Neuronal stem cell (in vitro differentiated cells): ENCODE results near the gene NPHP4.

Experiments
- DNase-seq: peaks from one replicate; pipeline ENCODE4 v3.0.0-alpha.2; 2013; ENCODE audit warnings: low spot score
- H2AFZ ChIP-seq: one replicate; pipeline ENCODE4 v1.6.1; 2013; ENCODE audit warnings: mild to moderate bottlenecking, low read length, inconsistent platforms
- H2AK5ac ChIP-seq: 2 replicates; pipeline ENCODE4 v1.6.1; 2013; ENCODE audit warnings: low read depth, mild to moderate bottlenecking, inconsistent platforms, low read length, moderate library complexity, mixed read lengths
- H2BK120ac ChIP-seq: 2 replicates; pipeline ENCODE4 v1.6.1; 2013; ENCODE audit warnings: low read depth, mild to moderate bottlenecking, inconsistent platforms, low read length, moderate library complexity, mixed read lengths
- H2BK12ac ChIP-seq: one replicate; pipeline ENCODE4 v1.6.1; 2013; ENCODE audit warnings: low read length, inconsistent platforms
- H2BK15ac ChIP-seq: 2 replicates; pipeline ENCODE4 v1.6.1; 2013; ENCODE audit warnings: mild to moderate bottlenecking, low read length, inconsistent platforms, mixed read lengths
- H2BK5ac ChIP-seq: one replicate; pipeline ENCODE4 v1.6.1; 2013; ENCODE audit warnings: inconsistent platforms, mild to moderate bottlenecking, low read length, moderate library complexity
- H3K14ac ChIP-seq: one replicate; pipeline ENCODE4 v1.6.1; 2013; ENCODE audit warnings: low read length, inconsistent platforms
- H3K18ac ChIP-seq: 2 replicates; pipeline ENCODE4 v1.6.1; 2013; ENCODE audit warnings: low read length, inconsistent platforms
- H3K23ac ChIP-seq: 2 replicates; pipeline ENCODE4 v1.6.1; 2013; ENCODE audit warnings: low read depth, mild to moderate bottlenecking, mixed read lengths, low read length, inconsistent platforms; ENCODE audit not compliant: poor library complexity
- H3K27ac ChIP-seq: replicated peaks from 3 replicates; pipeline ENCODE4 v1.5.1; 2013; ENCODE audit warnings: low read length, inconsistent platforms
- H3K27me3 ChIP-seq, 3 experiments: 2 replicates each; pipeline ENCODE4 v1.6.1; 2013; ENCODE audit warnings: low read length in 3 of 3, mild to moderate bottlenecking in 2 of 3, inconsistent platforms in 1 of 3, low read depth in 1 of 3, mixed read lengths in 1 of 3, moderate library complexity in 1 of 3; ENCODE audit not compliant: control insufficient read depth in 3 of 3, insufficient read depth in 3 of 3
- H3K36me3 ChIP-seq, 2 donors: replicated peaks in 1 of 2; 2 replicates each; pipeline ENCODE4 v1.6.1; 2013; ENCODE audit warnings: low read length in 2 of 2; ENCODE audit not compliant: control insufficient read depth in 2 of 2, insufficient read depth in 2 of 2
- H3K4ac ChIP-seq: 2 replicates; pipeline ENCODE4 v1.6.1; 2013; ENCODE audit warnings: inconsistent platforms, mild to moderate bottlenecking, low read length, moderate library complexity
- H3K4me1 ChIP-seq, 2 donors: 1 replicate in 1 of 2; 2 replicates in 1 of 2; pipeline ENCODE4 v1.6.1; 2013; ENCODE audit warnings: low read length in 2 of 2, low read depth in 1 of 2; ENCODE audit not compliant: control insufficient read depth in 2 of 2, insufficient read depth in 1 of 2
- H3K4me2 ChIP-seq: one replicate; pipeline ENCODE4 v1.6.1; 2013; ENCODE audit warnings: mild to moderate bottlenecking, low read length, inconsistent platforms; ENCODE audit not compliant: insufficient read depth, poor library complexity, severe bottlenecking
- H3K4me3 ChIP-seq, 2 donors: 2 replicates each; pipeline ENCODE4 v1.5.1; 2013; ENCODE audit warnings: low read length in 2 of 2, mild to moderate bottlenecking in 2 of 2, inconsistent platforms in 1 of 2, moderate library complexity in 1 of 2
- H3K79me1 ChIP-seq: one replicate; pipeline ENCODE4 v1.6.1; 2013; ENCODE audit warnings: low read depth, mild to moderate bottlenecking, inconsistent platforms, low read length, moderate library complexity
- H3K9ac ChIP-seq: one replicate; pipeline ENCODE4 v1.6.1; 2013; ENCODE audit warnings: mild to moderate bottlenecking, low read depth, low read length, inconsistent platforms; ENCODE audit not compliant: poor library complexity
- H3K9me3 ChIP-seq, 2 donors: replicated peaks in 1 of 2; 2 replicates each; pipeline versions ENCODE3 to v1.6.1; 2013; ENCODE audit warnings: low read length in 2 of 2, mild to moderate bottlenecking in 2 of 2, inconsistent platforms in 1 of 2, low read depth in 1 of 2, mixed read lengths in 1 of 2, moderate library complexity in 1 of 2; ENCODE audit not compliant: control insufficient read depth in 2 of 2, insufficient read depth in 1 of 2
- H4K8ac ChIP-seq: one replicate; pipeline ENCODE4 v1.6.1; 2013; ENCODE audit warnings: low read depth, mild to moderate bottlenecking, inconsistent platforms, low read length, moderate library complexity
- H4K91ac ChIP-seq: one replicate; pipeline ENCODE4 v1.6.1; 2013; ENCODE audit warnings: low read length, low read depth, mild to moderate bottlenecking, inconsistent platforms; ENCODE audit not compliant: poor library complexity
- WGBS, 2 donors: extraction: QIAGEN DNeasy Blood & Tissue Kit; methylation state at CpG; one replicate each; pipeline ENCODE4 v1.1.7; 2013; ENCODE audit warnings: missing lambda C conversion rate in 2 of 2, mixed read lengths in 1 of 2; ENCODE audit not compliant: insufficient read length in 2 of 2, insufficient replicate concordance in 1 of 2; ENCODE audit errors: extremely low coverage in 2 of 2; 5-methylcytosine and 5-hydroxymethylcytosine counted together

NPHP4 gene

GRCh38 chr1:6000444-6001288, 8.4 kb upstream of the NPHP4 start:
- DNase-seq = no peak
- Histone ChIP-seq H3K9ac (peak overlapping the region; percentile 37), H3K4me2 (no peak overlapping the region), H3K27me3 (peaks cover 0 to 6% (median 0%) of the 10 kb centered on the region in 3 experiments), H2BK120ac (no peak overlapping the region), H2BK15ac (peak overlapping the region; percentile 61), H4K91ac (no peak overlapping the region), H2AK5ac (peak overlapping the region; percentile 85), H3K23ac (peak overlapping the region; percentile 60), H3K18ac (peak overlapping the region; percentile 86), H3K4ac (no peak overlapping the region), H3K4me1 (peaks cover 26 to 30% of the 10 kb centered on the region in 2 donors), H2BK12ac (peak overlapping the region; percentile 1), H3K14ac (no peak overlapping the region), H3K4me3 (peak overlapping the region in 1 of 2 donors; percentile 38), H3K9me3 (no peaks in the 10 kb centered on the region), H3K79me1 (peaks cover 2% of the 10 kb centered on the region), H3K27ac (no peak overlapping the region), H2BK5ac (peak overlapping the region; percentile 32), H4K8ac (no peak overlapping the region), H2AFZ (no peak overlapping the region), H3K36me3 (no peaks in the 10 kb centered on the region)
- no CpG with 5 or more reads among the region's 17 CpGs for WGBS, 2 donors

GRCh38 chr1:5999711-6000443, 7.7 kb upstream of the NPHP4 start:
- peak overlapping the region; percentile 61 for H2BK15ac ChIP-seq
- H3K79me1 ChIP-seq = peaks cover 2% of the 10 kb centered on the region
- WGBS, 2 donors = no CpG with 5 or more reads among the region's 28 CpGs
- peak overlapping the region; percentile 97 for H2BK12ac ChIP-seq
- H3K4me2 ChIP-seq = no peak overlapping the region
- H3K36me3 ChIP-seq = no peaks in the 10 kb centered on the region
- H4K91ac ChIP-seq = no peak overlapping the region
- peak overlapping the region; percentile 38 for H3K9ac ChIP-seq
- no peak overlapping the region for H3K27ac ChIP-seq
- DNase-seq = no peak
- H3K9me3 ChIP-seq = no peaks in the 10 kb centered on the region
- H2BK120ac ChIP-seq = no peak overlapping the region
- H2AFZ ChIP-seq = no peak overlapping the region
- peak overlapping the region; percentile 91 for H3K14ac ChIP-seq
- H3K4me3 ChIP-seq = no peak overlapping the region
- peak overlapping the region; percentile 84 for H3K4ac ChIP-seq
- peak overlapping the region; percentile 77 for H2AK5ac ChIP-seq
- H3K18ac ChIP-seq = peak overlapping the region; percentile 89
- H3K4me1 ChIP-seq = peaks cover 26 to 30% of the 10 kb centered on the region in 2 donors
- H3K23ac ChIP-seq = peak overlapping the region; percentile 86
- H3K27me3 ChIP-seq = peaks cover 0 to 6% (median 0%) of the 10 kb centered on the region in 3 experiments
- H4K8ac ChIP-seq = no peak overlapping the region
- H2BK5ac ChIP-seq = no peak overlapping the region

GRCh38 chr1:5998906-5999301, 6.7 kb upstream of the NPHP4 start:
- Histone ChIP-seq H2BK5ac (no peak overlapping the region), H3K9me3 (no peaks in the 10 kb centered on the region), H3K14ac (no peak overlapping the region), H4K91ac (no peak overlapping the region), H3K4me1 (peaks cover 23 to 30% of the 10 kb centered on the region in 2 donors), H3K18ac (peak overlapping the region; percentile 35), H2BK15ac (no peak overlapping the region), H3K4me3 (no peak overlapping the region), H3K27ac (no peak overlapping the region), H2BK120ac (no peak overlapping the region), H2AK5ac (peak overlapping the region; percentile 17), H3K4me2 (no peak overlapping the region), H3K23ac (no peak overlapping the region), H3K27me3 (peaks cover 0 to 6% (median 0%) of the 10 kb centered on the region in 3 experiments), H2AFZ (no peak overlapping the region), H2BK12ac (no peak overlapping the region), H3K79me1 (peaks cover 2% of the 10 kb centered on the region), H4K8ac (no peak overlapping the region), H3K36me3 (no peaks in the 10 kb centered on the region), H3K4ac (no peak overlapping the region), H3K9ac (no peak overlapping the region)
- no peak for DNase-seq
- WGBS, 2 donors = no CpG with 5 or more reads among the region's 19 CpGs
